Measurements from ENCODE around the gene ZNHIT2. TPM values are rescaled to one million over a fixed set of nuclear protein-coding genes. Genes with fewer than 3 reads are reported as not detected.

Gene ZNHIT2
- total and polyA plus RNA-seq, 2 of the 8 experiments (the other 6 are each of a cell fraction or from before 2014, with no cell fraction given) = 13.0 to 16.1 TPM

GRCh38 chr11:65134952-65135632 is 17.6 kb upstream of the ZNHIT2 start:
- H2AK5ac ChIP-seq (ENCODE audit: low read depth, low read length) = no peak overlapping the region
- ChIA-PET CTCF (ENCODE audit: partially characterized antibody) (interaction anchor here (0.8 to 3.0 kb wide), 13 partner anchors 10 to 266 kb away, joined by 3 to 14 read pairs (median 4); partner anchors contain the start of genes CAPN1, MRPL49, SPDYC and TM7SF2), POLR2A (ENCODE audit: partially characterized antibody) (interaction anchor here (0.6 to 15.8 kb wide), 23 partner anchors 8 to 258 kb away, joined by 3 to 305 read pairs (median 4); partner anchors contain the start of genes CAPN1, CDC42EP2, FAU and MRPL49)
- no peak overlapping the region for H2BK20ac ChIP-seq (ENCODE audit: low read length)
- H3K27me3 ChIP-seq (replicated peaks in 1 of 4; ENCODE audit: control insufficient read depth in 3 of 4, extremely low read depth in 1 of 4, insufficient read depth in 3 of 4, low read length in 3 of 4) = no peaks in the 10 kb centered on the region
- FAIRE-seq (peak; percentile 89), DNase-seq (ENCODE audit: low read depth in 1 of 2, low spot score in 2 of 2) (peak; percentile 75 to 88)
- H3K23ac ChIP-seq (ENCODE audit: insufficient read length) = no peak overlapping the region
- peaks cover 14% of the 10 kb centered on the region for H3K23me2 ChIP-seq (ENCODE audit: low read depth, low read length)
- H3K4me3 ChIP-seq (ENCODE audit: extremely low read depth in 1 of 4, insufficient read depth in 2 of 4, low read depth in 3 of 4, low read length in 4 of 4) = peak overlapping the region; percentile 84 to 94 (median 88)
- no peak overlapping the region for H3K14ac ChIP-seq (ENCODE audit: insufficient read length)
- WGBS, 2 experiments (ENCODE audit: extremely low coverage in 1 of 2, insufficient coverage in 1 of 2, insufficient read length in 1 of 2, insufficient replicate concordance in 2 of 2, low coverage in 1 of 2, low lambda C conversion rate in 2 of 2, missing lambda C conversion rate in 1 of 2) = 7% methylated on average over 24 of the region's 24 CpGs; no CpG with 5 or more reads in 1 of the 2 experiments
- peak overlapping the region; percentile 100 for H2BK5ac ChIP-seq (ENCODE audit: low read depth, low read length)
- peak overlapping the region; percentile 63 for H3K4ac ChIP-seq (replicated peaks; ENCODE audit: insufficient read length, low read depth, low read length)
- peak overlapping the region; percentile 84 for H3K18ac ChIP-seq (ENCODE audit: extremely low read depth, low read length)
- H3K79me2 ChIP-seq (ENCODE audit: control insufficient read depth in 1 of 2, insufficient read depth in 2 of 2, low read length in 2 of 2) = peaks cover 0 to 15% of the 10 kb centered on the region in 2 experiments; a peak in 1 of 4 replicates
- peaks cover 7 to 20% (median 17%) of the 10 kb centered on the region in 4 experiments; a peak in 6 of 8 replicates for H3K36me3 ChIP-seq (ENCODE audit: control insufficient read depth in 2 of 4, insufficient read depth in 4 of 4, low read length in 3 of 4)
- peak overlapping the region; percentile 85 for H3K56ac ChIP-seq (replicated peaks; ENCODE audit: insufficient read length, low read depth, low read length)
- peak overlapping the region; percentile 63 for H4K5ac ChIP-seq (ENCODE audit: insufficient read length, low read depth, low read length)
- peak overlapping the region in 3 of 4 experiments; percentile 97 to 99 (median 98); a peak in 6 of 7 replicates for H3K9ac ChIP-seq (replicated peaks in 1 of 4; ENCODE audit: extremely low read depth in 1 of 4, low read depth in 3 of 4, low read length in 3 of 4)
- H4K91ac ChIP-seq (replicated peaks; ENCODE audit: insufficient read length, low read length) = peak overlapping the region; percentile 77
- H3K4me2 ChIP-seq (ENCODE audit: insufficient read depth in 1 of 2, low read depth in 2 of 2, low read length in 2 of 2) = peak overlapping the region; percentile 77 to 91
- no peaks in the 10 kb centered on the region; a peak in 1 of 4 replicates for H3K9me3 ChIP-seq (ENCODE audit: insufficient read depth in 2 of 2, low read depth in 1 of 2, low read length in 1 of 2)
- H2BK12ac ChIP-seq (ENCODE audit: low read depth, low read length) = peak overlapping the region; percentile 100; the same call in 1 of the 2 replicates
- peaks cover 0 to 13% (median 7%) of the 10 kb centered on the region in 4 experiments; a peak in 6 of 7 replicates for H3K4me1 ChIP-seq (replicated peaks in 1 of 4; ENCODE audit: control insufficient read depth in 3 of 4, insufficient read depth in 4 of 4, low read length in 3 of 4)
- peak overlapping the region; percentile 76 for H2AFZ ChIP-seq (ENCODE audit: low read length)
- no peak overlapping the region for H2BK120ac ChIP-seq (replicated peaks; ENCODE audit: low read depth, low read length)
- H3K79me1 ChIP-seq (ENCODE audit: low read depth, low read length) = peaks cover 3% of the 10 kb centered on the region; the same call in 1 of the 2 replicates
- no peak overlapping the region for H2BK15ac ChIP-seq (ENCODE audit: low read length)
- peak overlapping the region; percentile 99 for H3K27ac ChIP-seq (ENCODE audit: low read depth, low read length)
- peak overlapping the region; percentile 98; the same call in 1 of the 2 replicates for H4K8ac ChIP-seq (ENCODE audit: extremely low read depth, insufficient read depth, low read length)
- H4K20me1 ChIP-seq (replicated peaks in 1 of 2; ENCODE audit: control insufficient read depth in 1 of 2, insufficient read depth in 2 of 2, low read length in 2 of 2) = peaks cover 0 to 9% of the 10 kb centered on the region in 2 experiments
- TF ChIP-seq GTF2F1 (IDR thresholded peaks at IDR 0.05; ENCODE audit: borderline replicate concordance, low read depth, low read length) (0 out of 2 replicates have a peak, but pooled peaks have one; percentile 71), SP1 (IDR thresholded peaks at IDR 0.05; ENCODE audit: low read depth, low read length) (peak; percentile 96), KDM1A (IDR thresholded peaks at IDR 0.05; ENCODE audit: borderline replicate concordance, low read length) (no peak), SIRT6 (IDR thresholded peaks at IDR 0.05; ENCODE audit: low read length) (no peak), RFX5 (IDR thresholded peaks at IDR 0.05; ENCODE audit: borderline replicate concordance, low read depth, low read length) (0 out of 2 replicates have a peak, but pooled peaks have one; percentile 40), RXRA (IDR thresholded peaks at IDR 0.05; ENCODE audit: insufficient read depth, low read depth, low read length) (no peak), CREB1 (IDR thresholded peaks at IDR 0.05) (no peak)
